HPDE6-E6E7 (cell line): ENCODE results near the gene TEX19.
"Not testable (repeated sequence)": the region's sequence is repeated elsewhere in the genome, so short reads cannot be mapped to it uniquely, and the experiment has no call there.

Experiments used
- DNase-seq: peaks from one replicate; pipeline ENCODE4 v3.0.0; 2011; ENCODE audit warnings: missing footprints; ENCODE audit errors: extremely low spot score

The TEX19 gene

GRCh38 chr17:82375359-82376041, 16.5 kb downstream of the TEX19 start:
- no peak for DNase-seq

GRCh38 chr17:82376042-82376730, 17.1 kb downstream of the TEX19 start:
- no peak for DNase-seq

- DNase-seq, result not testable (repeated sequence)
Observed at GRCh38 chr17:82377294-82377693, 18.2 kb downstream of the TEX19 start.

- DNase-seq, result no peak
Observed at GRCh38 chr17:82377924-82378740, 19.1 kb downstream of the TEX19 start.

- DNase-seq, result no peak
Observed at GRCh38 chr17:82378741-82379021, 19.6 kb downstream of the TEX19 start.

- DNase-seq, result no peak
Observed at GRCh38 chr17:82380860-82381702, 22.0 kb downstream of the TEX19 start.

GRCh38 chr17:82381703-82382009, 22.6 kb downstream of the TEX19 start:
- DNase-seq, result not testable (repeated sequence)

GRCh38 chr17:82382220-82382932, 23.3 kb downstream of the TEX19 start:
- DNase-seq, result not testable (repeated sequence)

GRCh38 chr17:82382933-82383255, 23.8 kb downstream of the TEX19 start:
- DNase-seq, result no peak

- no peak for DNase-seq
Observed at GRCh38 chr17:82383411-82383810, 24.4 kb downstream of the TEX19 start.

GRCh38 chr17:82384051-82384729, 25.1 kb downstream of the TEX19 start:
- no peak for DNase-seq

GRCh38 chr17:82384730-82385481, 25.9 kb downstream of the TEX19 start:
- DNase-seq, result peak; percentile 94

- no peak for DNase-seq
Observed at GRCh38 chr17:82385559-82386254, 26.7 kb downstream of the TEX19 start.

- no peak for DNase-seq
Observed at GRCh38 chr17:82386255-82386831, 27.3 kb downstream of the TEX19 start.

GRCh38 chr17:82386881-82387704, 28.0 kb downstream of the TEX19 start:
- DNase-seq, result no peak

- no peak for DNase-seq
Observed at GRCh38 chr17:82387705-82388106, 28.7 kb downstream of the TEX19 start.

- no peak for DNase-seq
Observed at GRCh38 chr17:82388223-82388921, 29.3 kb downstream of the TEX19 start.

- DNase-seq, result no peak
Observed at GRCh38 chr17:82388922-82389283, 29.9 kb downstream of the TEX19 start.
